PC-3 (cell line): ENCODE results near the gene DBH. TPM values are rescaled to one million over a fixed set of nuclear protein-coding genes. Genes with fewer than 3 reads are reported as not detected.

ENCODE experiments used
- ATAC-seq: fragments of 200-7000 bp; cut with Tn5 transposase; 2 replicates; pipeline ENCODE4 v1.9.1; 2020; ENCODE audit warnings: mild to moderate bottlenecking, moderate library complexity
- BruUV-seq: library from RNA; stranded (reverse); fragments of 400-500 nt; replicated peaks from 2 replicates; lab custom pipeline; 2021; lab: Mats Ljungman, UMichigan
- CTCF ChIA-PET: fragments of 300-600 bp; sonication (Branson Sonifier 250); formaldehyde crosslinking; loops from one replicate; lab custom pipeline; 2022; ENCODE audit warnings: antibody characterized with exemption; lab: Charles Lee
- POLR2A ChIA-PET: fragments of 300-600 bp; sonication (Branson Sonifier 250); formaldehyde crosslinking; loops from one replicate; lab custom pipeline; 2022; ENCODE audit warnings: antibody characterized with exemption; ENCODE audit not compliant: unreplicated experiment; lab: Charles Lee
- DNase-seq: peaks from one replicate; pipeline ENCODE4 v3.0.0-alpha.2; 2015
- H2AFZ ChIP-seq: fragments of 300-600 bp; sonication (generic); 2 replicates; pipeline ENCODE4 v1.6.0; 2016; ENCODE audit warnings: antibody characterized with exemption, low read length
- H3F3A ChIP-seq: fragments of 300-600 bp; sonication (generic); one replicate; pipeline ENCODE4 v1.6.0; 2017; ENCODE audit warnings: antibody characterized with exemption, low read length, control low read depth, mild to moderate bottlenecking; ENCODE audit not compliant: unreplicated experiment
- H3K27ac ChIP-seq: fragments of 300-600 bp; sonication (generic); 2 replicates; pipeline ENCODE4 v1.5.1; 2016; ENCODE audit warnings: mild to moderate bottlenecking, low read length
- H3K27me3 ChIP-seq: fragments of 300-600 bp; sonication (generic); 2 replicates; pipeline ENCODE4 v1.6.1; 2016; ENCODE audit warnings: low read length, mixed read lengths
- H3K36me3 ChIP-seq: fragments of 300-600 bp; sonication (generic); 2 replicates; pipeline ENCODE4 v1.6.1; 2016; ENCODE audit warnings: low read depth, mixed run types, low read length, mixed read lengths
- H3K4me1 ChIP-seq: fragments of 300-600 bp; sonication (generic); 2 replicates; pipeline ENCODE4 v1.5.1; 2016; ENCODE audit warnings: low read length; ENCODE audit not compliant: insufficient read depth
- H3K4me2 ChIP-seq: fragments of 300-600 bp; sonication (generic); 2 replicates; pipeline ENCODE4 v1.6.0; 2016; ENCODE audit warnings: low read length
- H3K4me3 ChIP-seq: fragments of 300-600 bp; sonication (generic); 2 replicates; pipeline ENCODE4 v1.5.1; 2016; ENCODE audit warnings: mild to moderate bottlenecking, low read length, mixed read lengths
- H3K79me2 ChIP-seq: fragments of 300-600 bp; sonication (generic); 2 replicates; pipeline ENCODE4 v1.6.1; 2017; ENCODE audit warnings: low read length, mixed read lengths
- H3K9ac ChIP-seq: fragments of 300-600 bp; sonication (generic); 2 replicates; pipeline ENCODE4 v1.6.0; 2016; ENCODE audit warnings: mild to moderate bottlenecking, low read length
- H3K9me2 ChIP-seq: fragments of 300-600 bp; sonication (generic); replicated peaks from 2 replicates; pipeline ENCODE4 v1.6.1; 2016; ENCODE audit warnings: mixed run types, low read length, mixed read lengths
- H3K9me3 ChIP-seq: fragments of 300-600 bp; sonication (generic); 2 replicates; pipeline ENCODE4 v1.6.1; 2016; ENCODE audit warnings: low read length, mixed read lengths
- H4K20me1 ChIP-seq: fragments of 300-600 bp; sonication (generic); 2 replicates; pipeline ENCODE4 v1.6.1; 2016; ENCODE audit warnings: low read length, mixed read lengths
- CTCF ChIP-seq: fragments of 300-600 bp; sonication (generic); conservative IDR thresholded peaks from 2 replicates; pipeline ENCODE4 v1.5.1; 2017; ENCODE audit warnings: antibody characterized with exemption, low read depth, mild to moderate bottlenecking, low read length
- EZH2 ChIP-seq: fragments of 300-600 bp; sonication (generic); IDR thresholded peaks from one replicate; pipeline ENCODE4 v1.6.1; 2017; ENCODE audit warnings: antibody characterized with exemption, mild to moderate bottlenecking, low read length; ENCODE audit not compliant: unreplicated experiment
- EZH2phosphoT487 ChIP-seq: fragments of 300-600 bp; sonication (generic); IDR thresholded peaks from 2 replicates; pipeline ENCODE4 v1.6.1; 2018; ENCODE audit warnings: mild to moderate bottlenecking, antibody characterized with exemption, low read length, borderline replicate concordance
- intact Hi-C: fragments of 100-400 bp; cut with micrococcal nuclease; formaldehyde crosslinking; loops from 2 replicates; pipeline ENCODE4 v1.9.0; 2023
- total RNA-seq: library from RNA; depleted of rRNA; stranded (reverse); fragments of >200 nt; gene quantifications from 2 replicates; pipeline ENCODE4 v1.2.3, GENCODE V29; 2014

DBH gene
- total RNA-seq, 1 experiment from 2014 or later, result not detected

GRCh38 chr9:133641861-133642595, 5.9 kb downstream of the DBH start:
- no peak overlapping the region for H3K27ac ChIP-seq
- peaks cover 22% of the 10 kb centered on the region; the same call in 1 of the 2 replicates for H3K27me3 ChIP-seq
- TF ChIP-seq CTCF (no peak), EZH2phosphoT487 (no peak), EZH2 (no peak)
- ChIA-PET CTCF (no interaction called here), POLR2A (no interaction called here)
- H3K9ac ChIP-seq, result no peak overlapping the region
- H3K36me3 ChIP-seq, result no peaks in the 10 kb centered on the region
- no peak overlapping the region for H2AFZ ChIP-seq
- H3K4me3 ChIP-seq, result no peak overlapping the region
- H3K79me2 ChIP-seq, result no peaks in the 10 kb centered on the region
- no TSS peak for BruUV-seq
- no peaks in the 10 kb centered on the region for H3F3A ChIP-seq
- H3K9me2 ChIP-seq, result no peaks in the 10 kb centered on the region
- H3K4me1 ChIP-seq, result no peaks in the 10 kb centered on the region
- H4K20me1 ChIP-seq, result no peaks in the 10 kb centered on the region
- no peak overlapping the region for H3K4me2 ChIP-seq
- no peaks in the 10 kb centered on the region for H3K9me3 ChIP-seq
- DNase-seq (no peak), ATAC-seq (no peak)
- intact Hi-C loops, result no loop called here

GRCh38 chr9:133642708-133643361, 6.7 kb downstream of the DBH start:
- Histone ChIP-seq H3F3A (no peaks in the 10 kb centered on the region), H3K79me2 (no peaks in the 10 kb centered on the region), H4K20me1 (no peaks in the 10 kb centered on the region), H3K4me1 (no peaks in the 10 kb centered on the region), H3K9me2 (no peaks in the 10 kb centered on the region), H3K9me3 (no peaks in the 10 kb centered on the region), H3K36me3 (no peaks in the 10 kb centered on the region), H3K4me3 (no peak overlapping the region), H3K27ac (no peak overlapping the region), H2AFZ (no peak overlapping the region), H3K9ac (no peak overlapping the region), H3K27me3 (peaks cover 28% of the 10 kb centered on the region; the same call in 1 of the 2 replicates), H3K4me2 (no peak overlapping the region)
- no TSS peak for BruUV-seq
- intact Hi-C loops, result no loop called here
- POLR2A ChIA-PET, result no interaction called here
- DNase-seq, result no peak
- ATAC-seq, result no peak
- TF ChIP-seq EZH2phosphoT487 (no peak), EZH2 (no peak), CTCF (no peak)
- CTCF ChIA-PET, result no interaction called here

GRCh38 chr9:133643362-133643755, 7.2 kb downstream of the DBH start:
- H3K79me2 ChIP-seq, result no peaks in the 10 kb centered on the region
- BruUV-seq, result no TSS peak
- no peak for ATAC-seq
- no peak overlapping the region for H3K27ac ChIP-seq
- intact Hi-C loops, result no loop called here
- ChIA-PET POLR2A (no interaction called here), CTCF (no interaction called here)
- no peaks in the 10 kb centered on the region for H3K36me3 ChIP-seq
- H3F3A ChIP-seq, result no peaks in the 10 kb centered on the region
- no peak overlapping the region for H3K4me2 ChIP-seq
- TF ChIP-seq EZH2 (no peak), EZH2phosphoT487 (no peak), CTCF (no peak)
- peaks cover 28% of the 10 kb centered on the region; the same call in 1 of the 2 replicates for H3K27me3 ChIP-seq
- no peaks in the 10 kb centered on the region for H3K9me2 ChIP-seq
- no peaks in the 10 kb centered on the region for H3K4me1 ChIP-seq
- H3K9ac ChIP-seq, result no peak overlapping the region
- H3K9me3 ChIP-seq, result no peaks in the 10 kb centered on the region
- no peak overlapping the region for H3K4me3 ChIP-seq
- H4K20me1 ChIP-seq, result no peaks in the 10 kb centered on the region
- no peak overlapping the region for H2AFZ ChIP-seq
- no peak for DNase-seq
